HK-2 (cell line): ENCODE measurements around the gene SENP1.
"Not testable (repeated sequence)": the region's sequence is repeated elsewhere in the genome, so short reads cannot be mapped to it uniquely, and the experiment has no call there.

Experiments
- DNase-seq: peaks from one replicate; pipeline ENCODE4 v3.0.0-alpha.2; 2018; ENCODE audit not compliant: unreplicated experiment

SENP1 gene

DNA sequence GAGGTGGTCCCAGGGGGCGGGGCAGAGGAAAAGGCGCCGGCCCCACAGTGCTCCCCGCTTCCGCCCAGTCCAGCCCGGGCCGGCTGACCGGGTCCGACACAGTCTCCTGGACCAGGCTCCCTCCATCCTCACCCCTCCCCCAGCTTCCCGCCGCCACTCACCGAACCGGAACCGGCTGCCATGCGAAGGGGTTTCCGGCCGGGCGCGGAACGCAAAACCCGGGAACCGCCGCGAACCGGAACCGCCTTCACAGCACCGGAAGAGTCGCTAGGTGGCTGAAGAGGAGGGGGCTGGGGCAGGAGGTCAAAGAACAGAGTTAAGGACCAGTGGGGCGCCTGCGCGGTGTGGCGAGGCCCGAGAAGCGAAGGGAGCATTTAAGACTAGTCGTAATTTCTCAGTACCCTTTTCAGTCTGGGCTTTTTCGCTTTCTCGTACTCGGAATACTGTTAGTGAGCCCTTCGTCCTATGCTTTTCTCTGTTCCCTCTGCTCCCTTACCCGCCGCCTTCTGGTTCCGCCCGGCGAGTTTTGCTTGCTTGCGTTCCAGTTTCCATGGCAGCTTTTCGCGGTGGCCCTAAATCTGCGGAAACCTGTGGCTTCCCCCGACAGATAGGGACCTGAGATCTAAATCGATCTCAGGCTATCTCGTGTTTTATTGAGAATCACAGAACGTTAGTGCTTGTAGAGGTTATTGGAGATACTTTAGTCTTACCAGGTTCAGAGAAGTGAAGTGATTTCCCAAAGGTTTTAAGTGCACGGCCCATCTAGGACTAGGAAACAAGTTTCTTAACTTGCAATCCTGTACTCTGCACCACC, at the start of gene SENP1:
Gene SENP1 (minus strand): TSS at position 213 of the 814 bp plus-strand sequence. CDS start 4,607 bp downstream, outside the sequence.
- peak; percentile 93 for DNase-seq

DNA sequence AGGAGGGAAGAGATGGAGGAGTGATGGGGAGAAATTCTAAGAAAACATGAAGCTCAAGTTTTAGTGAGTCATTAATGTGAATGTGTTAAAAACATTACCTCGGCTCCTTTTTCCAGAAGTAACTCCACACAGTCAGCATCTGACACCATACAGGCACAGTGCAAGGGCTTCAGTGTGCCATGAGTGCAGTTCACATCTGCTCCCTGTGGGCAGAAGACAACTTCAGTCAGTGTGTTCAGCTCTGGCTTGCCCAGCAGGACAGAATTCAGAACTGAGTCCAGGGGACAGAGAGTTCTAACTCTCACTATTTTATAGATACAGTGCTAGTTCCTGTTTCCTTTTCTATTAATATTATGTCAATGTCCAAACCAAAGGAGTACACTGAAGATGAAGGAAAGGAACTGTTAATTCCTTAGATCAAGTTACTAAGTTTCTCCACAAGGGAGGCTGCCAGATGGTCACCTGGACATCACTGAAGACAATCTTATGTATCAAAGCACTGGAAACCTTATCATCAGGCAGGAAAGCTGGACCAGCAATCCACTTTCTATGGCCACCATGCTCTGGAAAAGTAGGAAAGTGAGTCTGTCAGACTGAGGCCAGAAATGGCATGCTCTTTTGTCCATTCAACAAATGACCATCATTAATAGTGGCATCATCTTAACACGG, 45.4 kb upstream of the SENP1 start:
- no peak for DNase-seq

DNA sequence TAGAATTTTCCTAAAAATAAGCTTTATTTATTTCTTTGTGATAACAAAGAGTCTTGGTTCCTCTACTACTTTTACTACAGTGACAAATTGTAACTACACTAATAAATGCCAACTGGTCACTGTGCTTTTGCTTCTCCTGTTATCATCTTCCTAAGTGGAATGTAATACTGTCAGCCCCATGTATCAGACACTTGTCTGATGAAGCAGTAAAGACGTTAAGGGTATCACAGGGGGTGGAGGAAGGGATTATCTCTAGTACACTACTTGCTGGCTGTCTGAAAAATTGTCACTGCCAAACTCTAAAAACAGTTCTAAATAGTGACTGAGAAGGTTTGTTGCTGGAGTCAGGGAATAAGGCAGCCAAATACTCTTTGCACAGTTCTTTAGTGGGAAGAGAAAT, 40.1 kb upstream of the SENP1 start:
- DNase-seq, result no peak

DNA sequence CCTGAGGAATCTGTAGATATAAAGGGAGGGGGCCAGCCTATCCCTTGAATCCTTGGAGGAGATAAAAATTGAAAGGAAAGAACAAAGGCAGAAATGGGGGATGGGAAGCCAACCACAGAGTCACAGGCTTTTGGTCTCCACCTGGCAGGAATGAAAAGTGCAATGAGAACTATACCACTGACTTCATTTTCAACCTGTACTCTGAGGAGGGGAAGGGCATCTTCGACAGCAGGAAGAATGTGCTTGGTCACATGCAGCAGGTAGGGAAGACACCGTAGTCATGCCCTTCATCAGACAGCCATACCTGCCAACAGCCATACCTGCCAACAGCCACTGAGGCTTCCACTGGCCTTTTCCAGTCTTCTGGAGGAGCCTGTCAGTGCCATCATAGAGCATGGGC, 38.0 kb upstream of the SENP1 start:
- no peak for DNase-seq

DNA sequence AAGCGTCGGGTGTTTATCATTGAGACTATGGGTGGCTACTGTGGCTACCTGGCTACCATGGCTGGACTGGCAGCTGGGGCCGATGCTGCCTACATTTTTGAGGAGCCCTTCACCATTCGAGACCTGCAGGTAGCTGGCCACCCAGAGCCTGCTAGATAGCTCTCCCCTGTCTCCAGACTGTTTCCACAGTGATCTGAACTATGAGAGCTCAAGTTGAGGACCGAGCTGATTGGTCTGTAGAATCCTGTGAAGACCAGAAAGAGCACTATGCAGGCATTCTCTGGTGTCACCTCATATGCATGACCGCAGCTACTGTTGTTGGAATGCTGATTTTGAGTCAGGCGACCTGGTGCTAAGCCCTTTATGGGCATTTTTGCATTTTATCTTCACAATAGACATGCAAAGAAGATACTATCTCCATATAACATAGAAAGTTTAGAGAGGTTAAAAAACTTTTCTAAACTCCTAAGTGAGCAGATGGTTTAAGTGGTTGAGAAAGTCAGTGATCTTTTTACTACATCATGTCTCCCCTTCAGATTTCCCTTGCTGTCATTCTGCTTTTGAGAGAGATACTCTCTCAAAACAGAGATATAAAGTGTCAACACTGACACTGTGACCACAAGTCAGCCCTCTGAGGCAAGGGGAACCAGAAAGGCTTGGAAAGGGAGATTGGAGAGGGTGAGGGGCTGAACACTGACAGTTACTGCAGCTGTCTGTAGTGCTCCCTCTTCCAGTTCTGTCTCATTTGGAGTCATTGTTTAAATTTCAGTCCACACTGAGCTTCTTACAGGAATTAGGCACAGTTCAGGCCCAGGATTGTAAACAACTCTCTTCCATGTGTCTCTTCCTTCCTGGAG, 37.2 kb upstream of the SENP1 start:
- no peak for DNase-seq

DNA sequence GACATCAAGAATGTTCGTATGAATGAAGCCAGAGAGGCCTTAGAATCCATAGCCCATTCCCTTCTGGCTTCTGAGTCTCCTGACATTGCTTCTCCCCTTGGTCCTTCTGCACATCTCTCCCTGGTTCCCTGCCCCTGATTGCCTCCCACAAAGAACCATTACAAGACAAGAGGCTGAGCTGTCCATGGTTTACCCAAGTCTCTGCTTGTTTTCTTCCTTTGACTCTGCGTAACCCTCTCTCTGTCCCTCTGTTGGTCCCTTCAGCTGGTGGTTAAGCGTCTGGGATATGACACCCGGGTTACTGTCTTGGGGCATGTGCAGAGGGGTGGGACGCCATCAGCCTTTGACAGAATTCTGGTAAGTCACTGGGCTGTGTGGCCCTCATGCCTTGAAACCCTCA, 29.1 kb upstream of the SENP1 start:
- DNase-seq, result no peak

DNA sequence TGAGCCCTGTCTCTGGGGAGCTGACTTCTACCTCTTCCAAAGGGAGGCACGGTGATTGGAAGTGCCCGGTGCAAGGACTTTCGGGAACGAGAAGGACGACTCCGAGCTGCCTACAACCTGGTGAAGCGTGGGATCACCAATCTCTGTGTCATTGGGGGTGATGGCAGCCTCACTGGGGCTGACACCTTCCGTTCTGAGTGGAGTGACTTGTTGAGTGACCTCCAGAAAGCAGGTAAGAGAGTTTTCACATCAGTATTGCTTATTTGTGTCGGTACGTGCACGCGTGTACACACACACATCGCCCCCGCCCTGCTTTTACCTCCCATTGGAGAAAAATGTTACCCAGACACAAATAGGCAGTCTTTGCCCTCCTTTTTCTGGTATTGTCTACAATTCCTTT, 26.9 kb upstream of the SENP1 start:
- DNase-seq, result no peak

DNA sequence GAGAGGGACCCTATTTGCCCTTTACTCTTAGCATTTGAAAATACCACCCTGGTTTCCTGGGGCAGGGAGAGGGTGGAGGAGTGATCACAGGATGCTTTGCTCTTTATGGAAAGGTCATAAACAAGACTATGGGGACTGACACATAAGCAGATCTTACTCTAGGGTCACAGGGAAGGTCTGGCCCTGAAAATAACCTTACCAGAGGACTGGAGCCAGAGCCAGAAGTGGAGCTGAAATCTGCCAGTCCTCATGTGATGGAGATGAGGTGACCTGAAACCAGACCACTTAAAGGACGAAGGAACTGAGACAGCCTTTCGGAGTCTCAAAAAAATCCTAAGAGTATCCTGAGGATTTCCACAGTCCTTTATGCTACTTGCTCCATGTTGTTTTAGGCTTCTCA, 25.6 kb upstream of the SENP1 start:
- no peak for DNase-seq

DNA sequence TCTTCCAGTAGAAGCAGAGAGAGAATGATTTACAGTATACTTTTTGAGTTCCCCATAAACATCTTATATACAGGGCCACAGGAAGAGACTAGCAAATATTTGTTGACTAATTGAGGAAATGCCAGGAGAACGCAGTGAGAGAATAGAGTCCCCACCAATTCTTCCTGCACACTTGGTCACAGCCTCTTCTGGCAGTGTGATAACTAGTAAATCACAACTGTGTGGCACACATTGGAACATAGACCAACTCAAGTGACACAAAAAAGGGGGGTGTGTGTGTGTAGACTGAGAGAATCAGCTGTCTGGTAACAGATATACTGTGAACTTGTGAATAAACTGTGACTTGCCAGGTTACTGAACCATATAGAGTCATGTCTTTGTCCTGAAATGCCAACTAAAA, 23.5 kb upstream of the SENP1 start:
- DNase-seq, result no peak

DNA sequence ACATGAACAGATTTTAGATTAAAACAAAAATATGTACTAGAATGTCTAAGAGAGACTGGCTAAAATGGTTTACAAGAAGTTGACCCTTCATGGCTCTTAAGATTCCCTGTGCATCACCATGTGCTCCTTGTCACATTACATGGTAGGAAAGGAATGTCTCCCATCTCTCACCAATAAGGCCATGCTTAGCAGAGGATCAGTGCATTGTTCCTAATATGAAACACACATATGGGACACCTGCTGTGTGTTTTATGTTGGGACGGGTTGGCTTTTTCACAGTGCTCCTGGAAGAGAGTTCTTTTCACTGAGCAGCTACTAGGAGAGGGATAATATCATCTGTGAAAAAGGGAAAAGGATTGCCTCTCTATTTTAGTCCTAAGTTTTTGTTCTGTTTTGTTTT, 22.9 kb upstream of the SENP1 start:
- DNase-seq, result no peak

DNA sequence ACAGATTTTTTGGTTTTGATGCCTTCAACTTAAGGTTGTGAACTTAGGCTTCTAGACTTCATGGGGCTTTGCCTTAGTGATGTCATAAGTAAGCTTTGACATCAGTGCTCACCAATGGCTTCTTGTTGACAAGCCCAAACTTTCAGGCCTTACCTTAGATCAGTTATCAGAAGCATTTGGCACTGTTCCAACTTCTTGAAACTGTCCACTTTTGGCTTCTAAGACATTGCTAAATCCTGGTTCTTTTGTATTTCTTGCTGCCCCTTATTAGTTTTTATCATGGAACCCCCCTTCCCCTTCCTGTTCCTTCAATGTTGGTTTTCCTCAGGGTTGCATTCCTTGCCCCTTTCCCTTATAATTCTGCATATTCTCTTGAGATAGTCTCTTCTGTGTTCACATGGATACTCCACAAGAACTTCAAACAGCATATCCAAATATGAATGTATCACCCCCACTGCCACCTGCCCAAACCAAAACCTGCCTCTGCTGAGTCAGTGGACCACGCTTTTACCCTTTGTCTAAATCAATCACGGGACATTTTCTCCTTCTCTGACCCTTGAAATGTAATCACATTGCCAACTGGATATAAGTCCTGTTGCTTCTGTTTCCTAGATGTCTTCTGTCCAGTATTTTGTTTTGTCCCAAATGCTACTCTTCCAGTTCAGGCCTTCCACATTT, 21.2 kb upstream of the SENP1 start:
- DNase-seq, result no peak

DNA sequence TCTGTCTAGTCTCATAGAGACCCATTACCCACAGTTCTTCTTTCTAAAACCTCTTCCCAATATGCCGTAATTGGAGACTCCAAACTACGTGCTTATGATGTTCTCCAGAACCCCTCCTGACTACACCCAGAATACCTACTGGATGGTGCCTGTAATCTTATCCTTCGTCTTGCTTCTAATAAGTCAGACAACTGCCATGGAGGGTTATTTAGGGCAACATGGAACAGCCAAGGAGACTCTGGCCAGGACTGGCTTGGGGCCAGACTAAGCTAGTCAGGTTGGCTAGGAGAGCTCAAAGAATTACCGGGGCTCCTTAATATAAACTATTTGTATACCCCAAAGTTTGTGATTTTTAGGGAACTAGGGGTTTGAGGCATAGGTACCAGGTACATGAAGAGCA, 20.1 kb upstream of the SENP1 start:
- DNase-seq, result no peak

DNA sequence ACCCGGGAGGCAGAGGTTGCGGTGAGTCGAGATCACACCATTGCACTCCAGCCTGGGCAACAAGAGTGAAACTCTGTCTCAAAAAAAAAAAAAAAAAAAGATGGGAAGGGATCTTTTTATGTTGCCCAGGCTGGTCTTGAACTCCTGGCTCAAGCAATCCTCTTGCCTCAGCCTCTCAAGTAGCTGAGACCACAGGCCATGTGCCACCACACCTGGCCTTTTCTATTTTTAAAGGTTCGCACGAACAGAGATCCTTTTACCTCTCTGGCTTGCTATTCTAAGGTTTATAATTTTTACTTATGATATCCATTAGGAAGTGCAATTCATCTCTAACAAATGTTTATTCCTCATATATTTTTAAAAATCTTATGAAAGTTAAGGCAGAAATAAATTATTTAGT, 19.7 kb upstream of the SENP1 start:
- not testable (repeated sequence) for DNase-seq

DNA sequence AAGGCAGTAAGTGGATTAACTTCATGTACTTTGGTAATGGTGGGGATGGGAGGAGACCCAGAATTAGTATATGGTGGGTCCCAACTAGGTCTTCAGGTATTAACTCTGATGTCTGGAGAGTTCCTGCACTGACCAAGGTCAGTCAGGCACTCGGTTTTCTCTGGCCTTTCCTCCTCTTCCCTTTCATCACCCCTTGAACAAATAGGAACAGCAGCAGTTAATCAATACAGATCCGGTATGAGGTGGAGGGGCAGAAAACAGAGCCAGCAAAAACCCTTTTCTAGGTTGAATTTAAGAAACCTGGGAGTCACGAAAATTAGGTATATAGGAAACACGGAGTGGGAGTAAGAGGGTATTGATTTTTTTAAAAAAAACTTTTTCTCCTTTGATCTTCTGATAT, 17.3 kb upstream of the SENP1 start:
- no peak for DNase-seq

DNA sequence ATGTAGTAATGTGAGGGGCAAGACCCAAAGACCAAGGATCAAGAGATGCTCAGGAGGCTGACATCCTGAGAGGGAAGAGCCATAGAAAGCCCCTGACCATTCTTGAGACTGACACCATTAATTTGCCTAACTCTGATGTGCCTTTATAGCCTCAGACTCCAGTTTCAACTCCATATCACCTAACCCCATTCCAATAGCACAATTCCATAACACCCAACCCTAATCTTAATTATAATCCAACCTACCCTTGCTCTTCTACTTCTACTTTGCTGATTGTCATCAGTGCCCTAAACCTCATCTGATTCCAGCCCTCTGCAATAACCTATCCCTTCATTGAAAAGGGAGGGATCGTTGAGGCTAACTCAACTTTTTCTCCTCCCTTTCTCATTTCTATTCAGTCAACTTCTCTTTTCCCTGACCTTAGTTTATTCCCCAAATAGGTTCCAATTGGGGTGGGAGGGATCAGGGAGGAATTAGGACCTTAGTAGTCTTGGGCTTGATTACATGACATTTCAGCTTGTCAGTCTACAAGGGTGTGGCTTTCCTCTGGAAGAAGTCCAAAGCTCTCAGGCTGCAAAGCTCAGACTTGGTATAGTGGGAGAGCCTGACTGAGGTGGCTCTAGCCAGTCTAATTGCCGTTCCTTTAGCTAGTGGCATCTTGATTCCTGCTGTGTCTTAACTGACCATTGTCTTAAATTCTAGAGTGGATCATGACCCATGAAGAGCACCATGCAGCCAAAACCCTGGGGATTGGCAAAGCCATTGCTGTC, 16.4 kb upstream of the SENP1 start:
- no peak for DNase-seq

DNA sequence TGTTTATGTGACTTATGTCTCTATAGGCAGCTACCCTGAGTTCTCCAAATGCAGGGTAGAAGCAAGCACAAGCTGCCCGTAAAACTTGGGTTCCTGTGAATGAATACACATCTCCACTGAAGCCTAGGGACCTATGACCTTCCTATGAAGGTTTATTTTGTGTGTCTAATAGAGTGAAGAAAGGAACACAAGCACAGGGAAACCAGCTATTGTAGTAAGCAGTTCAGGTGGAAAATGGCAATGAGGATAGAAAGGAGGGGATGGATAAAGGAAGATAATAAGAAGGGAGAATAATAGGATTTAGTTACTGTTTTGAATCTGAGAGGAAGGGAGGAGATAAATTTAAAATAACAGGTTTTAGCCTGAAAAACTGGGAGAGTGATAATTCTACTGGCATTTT, 15.6 kb upstream of the SENP1 start:
- no peak for DNase-seq

DNA sequence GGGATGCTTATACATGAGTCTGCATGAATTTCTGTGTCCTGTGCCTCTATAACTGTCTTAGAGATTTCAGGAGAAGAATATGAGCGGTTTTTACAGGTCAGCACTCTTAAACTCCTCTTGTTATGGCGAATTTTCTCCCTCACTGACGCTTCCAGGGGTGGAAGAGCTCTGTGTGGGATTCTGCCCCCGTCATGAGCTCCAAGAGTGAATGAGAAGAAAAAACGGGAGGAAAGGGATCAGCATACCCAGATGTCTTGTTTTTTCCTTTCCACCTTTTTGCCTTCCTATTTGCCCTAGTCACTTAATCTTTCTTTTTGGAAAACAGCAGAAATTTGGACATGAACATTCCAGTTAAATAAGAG, 13.9 kb upstream of the SENP1 start:
- DNase-seq, result no peak

DNA sequence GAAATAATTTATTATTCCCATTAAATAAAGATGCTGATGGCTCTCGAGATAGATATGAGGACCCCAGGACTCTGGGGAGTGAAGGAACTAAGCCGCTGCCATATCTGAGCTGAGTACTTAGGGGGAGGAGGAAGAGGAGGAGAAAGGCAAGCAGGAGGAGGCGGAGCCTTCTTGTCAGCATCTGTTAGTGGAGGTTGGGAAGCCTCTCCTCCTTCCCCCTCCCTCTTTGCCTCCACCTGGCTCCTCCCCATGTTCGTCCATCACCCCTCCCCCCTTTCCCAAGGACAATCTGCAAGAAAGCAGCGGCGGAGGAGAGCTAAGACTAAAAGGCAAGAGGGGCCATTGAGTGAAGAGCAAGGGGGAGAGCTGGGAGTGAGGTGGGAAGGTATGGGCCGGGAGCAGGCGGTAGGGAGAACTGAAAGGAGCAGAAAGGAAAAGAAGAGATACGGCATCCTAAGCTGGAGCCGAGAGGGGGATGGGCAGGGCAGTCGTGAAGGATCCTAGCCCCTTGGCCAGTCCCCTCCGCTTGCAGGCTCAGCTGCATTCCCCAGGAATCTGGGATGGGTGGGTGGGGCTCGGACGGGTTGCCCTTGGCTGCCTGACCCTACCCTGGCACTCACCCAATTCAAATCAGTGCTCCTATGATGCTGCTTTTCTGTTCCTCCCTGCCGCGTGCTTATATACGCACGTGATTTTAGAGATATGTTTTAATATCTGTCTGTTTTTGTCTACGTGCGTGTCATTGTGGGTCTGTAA, 13.4 kb upstream of the SENP1 start, which contains the start of gene PFKM:
Gene PFKM (plus strand): TSS at position 287 of the 756 bp plus-strand sequence. CDS start 3,411 bp downstream, outside the sequence.
- peak; percentile 75 for DNase-seq

DNA sequence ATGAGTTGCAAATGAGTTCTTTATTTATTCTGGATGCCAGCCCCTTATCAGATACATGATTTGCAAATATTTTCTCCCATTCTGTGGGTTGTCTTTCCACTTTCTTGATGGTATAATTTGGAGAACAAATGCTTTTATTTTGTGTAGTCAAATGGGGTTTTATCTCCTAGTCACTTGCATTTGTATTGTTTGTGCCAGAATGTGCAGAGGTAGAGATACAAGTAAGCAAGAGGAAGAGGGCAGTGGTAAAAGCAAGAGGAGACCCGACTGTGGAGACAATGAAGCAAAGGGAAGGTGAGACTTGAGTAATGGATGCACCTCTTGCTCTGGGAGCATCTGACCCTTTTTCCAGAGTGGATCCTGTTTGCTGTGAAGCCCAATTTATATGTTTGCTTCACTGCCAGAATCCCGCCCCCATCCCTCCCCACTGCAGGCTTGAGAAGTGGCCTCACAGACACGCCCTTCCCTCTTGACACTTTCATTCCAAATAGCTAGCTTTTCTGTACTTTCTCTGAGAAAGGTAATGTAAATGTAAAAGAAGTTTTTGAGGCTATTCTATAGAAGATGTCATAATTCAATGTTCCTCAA, 12.5 kb upstream of the SENP1 start:
- no peak for DNase-seq

DNA sequence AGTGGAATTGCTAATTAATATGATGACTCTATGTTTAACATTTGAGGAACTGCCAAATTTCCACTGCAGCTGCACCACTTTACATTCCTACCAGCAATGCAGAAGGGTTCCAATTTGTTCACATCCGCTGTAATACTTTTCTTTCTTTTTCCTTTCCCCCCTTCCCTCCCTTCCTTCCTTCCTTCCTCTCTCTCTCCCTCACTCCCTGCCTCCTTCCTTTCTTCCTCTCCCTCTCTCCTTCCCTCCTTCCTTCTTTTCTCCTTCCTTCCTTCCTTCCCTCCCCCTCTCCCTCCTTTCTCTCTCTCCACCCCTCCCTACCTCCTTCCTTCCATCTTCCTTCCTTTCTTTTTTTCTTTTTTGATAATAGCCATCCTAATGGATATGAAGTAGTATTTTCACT, 10.1 kb upstream of the SENP1 start:
- DNase-seq, result no peak
